Ishikawa (cell line): ENCODE results near the gene ABCC8.

Source experiments
- CREB1 ChIP-seq: IDR thresholded peaks from 2 replicates; pipeline ENCODE4 v1.6.1; 2012; ENCODE audit warnings: low read depth
- EGR1 ChIP-seq: IDR thresholded peaks from 2 replicates; pipeline ENCODE4 v1.6.1; 2012
- EP300 ChIP-seq: IDR thresholded peaks from 2 replicates; pipeline ENCODE4 v1.6.1; 2012; ENCODE audit warnings: borderline replicate concordance
- MAX ChIP-seq: IDR thresholded peaks from 2 replicates; pipeline ENCODE4 v1.6.1; 2012
- NFIC ChIP-seq: IDR thresholded peaks from 2 replicates; pipeline ENCODE4 v1.6.1; 2012
- RAD21 ChIP-seq: IDR thresholded peaks from 2 replicates; pipeline ENCODE4 v1.6.1; 2012; ENCODE audit warnings: low read depth
- REST ChIP-seq: IDR thresholded peaks from 2 replicates; pipeline ENCODE4 v1.6.1; 2012; ENCODE audit warnings: low read depth, mild to moderate bottlenecking
- TAF1 ChIP-seq: IDR thresholded peaks from 2 replicates; pipeline ENCODE4 v1.6.1; 2012; ENCODE audit warnings: low read depth, mild to moderate bottlenecking
- TCF12 ChIP-seq: IDR thresholded peaks from 2 replicates; pipeline ENCODE4 v1.6.1; 2012; ENCODE audit warnings: low read depth
- USF1 ChIP-seq: IDR thresholded peaks from 2 replicates; pipeline ENCODE4 v1.6.1; 2012

- TF ChIP-seq TAF1 (no peak), NFIC (no peak), CREB1 (no peak), TCF12 (no peak), REST (no peak), EGR1 (no peak), MAX (no peak), USF1 (no peak), RAD21 (no peak), EP300 (no peak)
Measured at GRCh38 chr11:17490938-17491337, 14.3 kb upstream of the ABCC8 start.
